ENCODE data around the gene KCNAB2.

Gene KCNAB2

GRCh38 chr1:6033986-6034749, 11.5 kb upstream of the KCNAB2 start:
- peak; percentile 40 for DNase-seq

GRCh38 chr1:6034750-6035096, 11.0 kb upstream of the KCNAB2 start:
- DNase-seq: no peak

GRCh38 chr1:6035303-6035702, 10.4 kb upstream of the KCNAB2 start:
- DNase-seq: no peak

- no peak for DNase-seq
These were observed 10.0 kb upstream of the KCNAB2 start for GRCh38 chr1:6035719-6036118.

DNA sequence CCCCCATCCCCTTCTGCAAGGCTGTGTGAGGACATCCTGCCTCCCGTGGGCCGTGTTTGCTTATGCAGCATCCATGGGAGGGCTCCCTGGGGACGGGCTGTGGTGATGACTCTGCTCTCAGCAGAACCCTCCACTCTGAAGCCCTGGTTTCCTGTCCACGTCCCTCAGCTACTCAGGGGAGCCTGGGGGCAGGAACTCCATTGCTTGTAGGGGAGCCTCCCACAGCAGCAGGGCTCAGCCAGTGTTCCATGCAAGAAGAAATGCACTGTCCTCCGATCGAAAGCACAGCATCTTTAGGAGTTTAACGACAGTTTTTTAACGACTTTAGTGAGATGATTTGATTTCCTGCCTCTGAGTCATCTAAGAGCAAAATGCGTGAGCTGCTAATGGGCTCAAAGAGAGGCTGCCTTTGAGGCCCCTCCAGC, 8.3 kb upstream of the KCNAB2 start:
- DNase-seq: no peak

GRCh38 chr1:6038603-6039002, 7.1 kb upstream of the KCNAB2 start:
- DNase-seq: no peak

GRCh38 chr1:6039031-6039430, 6.7 kb upstream of the KCNAB2 start:
- DNase-seq: no peak

DNA sequence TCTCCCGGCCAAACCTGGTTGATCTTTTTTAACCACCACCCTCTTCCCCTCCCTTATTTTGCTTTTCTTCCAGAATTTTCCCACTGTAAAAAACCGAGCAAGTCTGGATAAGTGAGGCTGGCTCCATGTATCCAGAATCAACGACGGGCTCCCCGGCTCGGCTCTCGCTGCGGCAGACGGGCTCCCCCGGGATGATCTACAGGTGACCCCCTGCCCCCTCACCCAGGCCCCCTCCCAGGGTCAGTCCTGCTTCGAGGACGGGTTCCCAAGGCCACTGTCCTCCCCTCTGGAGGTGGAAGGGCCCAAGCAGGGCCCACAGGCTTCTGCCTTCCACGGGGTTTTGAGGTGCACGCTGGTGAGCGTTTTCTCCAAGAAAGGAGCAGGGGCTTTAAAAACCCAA, 5.2 kb upstream of the KCNAB2 start:
- no peak for DNase-seq

DNA sequence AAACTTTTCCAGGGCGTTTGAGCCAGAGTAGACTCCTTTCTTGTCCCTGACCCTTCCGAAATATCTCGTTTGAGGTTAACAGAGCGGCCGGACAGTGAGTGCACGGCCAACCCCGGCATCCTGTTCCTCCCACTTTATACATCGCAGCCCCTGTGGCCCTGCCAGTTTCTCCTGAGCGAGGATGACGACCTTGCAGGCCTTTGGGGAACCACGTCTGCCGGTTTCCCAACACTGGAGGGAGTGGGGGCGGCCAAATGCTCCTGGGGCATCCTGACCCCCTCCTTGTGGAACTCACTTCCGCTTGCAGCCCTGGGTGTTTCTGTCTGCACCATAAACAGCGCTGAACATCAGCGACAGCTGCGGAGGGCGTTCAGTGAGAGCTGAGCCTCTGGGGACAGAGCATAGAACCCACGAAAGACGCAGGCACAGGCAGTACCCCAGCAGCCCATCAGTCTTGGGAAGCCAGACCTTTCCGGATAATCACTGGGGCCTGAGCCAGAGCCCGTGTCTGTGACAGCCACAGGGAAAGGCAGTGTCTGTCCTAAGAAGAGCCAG, 4.8 kb upstream of the KCNAB2 start:
- no peak for DNase-seq

DNA sequence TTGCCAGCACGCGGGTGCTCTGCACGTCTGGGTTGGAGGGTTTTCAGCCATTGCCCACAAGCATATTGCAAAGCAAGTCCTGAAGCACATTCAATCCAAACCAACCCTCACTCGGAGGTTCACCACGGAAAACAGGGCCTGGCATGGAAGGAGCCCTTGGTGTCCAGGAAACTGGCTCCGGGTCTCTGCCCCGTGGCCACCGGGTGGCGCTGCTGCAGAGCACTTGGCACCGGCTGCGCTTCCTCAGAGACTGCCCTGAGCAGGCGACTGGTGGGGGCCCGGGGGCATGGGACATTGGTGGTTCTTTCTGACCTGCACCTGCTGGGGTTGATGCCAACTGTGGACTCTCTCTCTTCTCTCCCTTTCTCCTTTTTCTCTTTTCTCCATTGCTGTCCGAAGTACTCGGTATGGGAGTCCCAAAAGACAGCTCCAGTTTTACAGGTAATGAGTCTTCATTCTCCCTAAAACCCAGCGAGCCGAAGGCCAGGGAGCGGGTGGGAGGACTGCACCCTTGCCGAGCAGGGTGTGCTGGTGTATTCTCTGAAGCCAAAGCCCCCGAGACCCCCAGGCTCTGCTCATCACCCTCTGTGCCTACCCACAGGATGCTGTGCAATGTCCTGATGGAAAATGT, 4.1 kb upstream of the KCNAB2 start:
- peak; percentile 19 for DNase-seq

DNA sequence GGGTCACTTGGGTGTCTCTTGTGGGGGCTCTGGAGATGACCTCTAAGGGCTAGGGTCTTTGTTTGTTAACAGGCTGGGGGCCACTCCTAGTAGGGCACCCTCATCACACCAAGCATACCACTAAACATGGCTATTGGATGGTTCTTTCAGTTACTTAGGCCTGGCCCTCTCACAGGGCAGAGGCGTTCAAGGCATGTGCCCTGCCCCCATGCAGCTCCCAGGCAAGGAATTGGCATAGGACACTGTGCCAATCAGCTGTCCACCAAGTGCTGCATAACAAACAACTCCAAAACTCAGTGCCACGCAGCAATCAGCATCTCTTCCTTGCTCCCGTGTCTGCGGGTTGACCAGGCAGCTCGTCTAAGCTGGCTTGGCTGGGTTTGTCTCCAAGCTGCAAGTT, 2.1 kb upstream of the KCNAB2 start:
- DNase-seq: no peak

DNA sequence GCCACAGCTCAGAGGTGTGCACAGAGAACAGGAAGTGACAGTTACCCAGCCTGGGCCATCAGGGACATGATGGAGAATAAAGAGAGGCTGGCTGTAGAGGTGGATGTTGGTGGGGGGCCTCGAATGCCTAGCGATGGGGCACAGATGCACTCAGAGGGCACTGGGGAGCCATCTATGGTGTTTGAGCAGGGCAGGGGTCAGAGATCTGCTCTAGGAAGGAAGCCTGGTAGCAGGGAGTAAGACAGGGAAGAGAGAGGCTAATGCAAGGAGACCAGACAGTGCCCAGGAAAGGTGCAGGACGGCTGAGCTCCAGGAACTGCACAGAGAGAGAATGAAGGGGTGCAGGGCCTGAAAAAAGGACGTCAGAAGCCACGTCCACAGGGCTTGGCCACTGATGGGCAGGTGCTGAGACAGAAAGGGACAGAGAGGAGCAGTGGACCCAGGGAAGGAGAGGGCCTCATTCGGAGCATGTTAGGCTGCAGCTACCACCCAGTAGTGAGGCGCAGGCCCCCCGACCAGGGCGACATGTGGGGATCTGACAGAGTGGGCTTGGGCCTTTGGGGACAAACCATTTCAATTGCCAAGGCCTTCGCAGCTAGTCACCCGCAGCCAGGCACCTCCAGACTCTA, 1.1 kb upstream of the KCNAB2 start:
- DNase-seq: no peak

DNA sequence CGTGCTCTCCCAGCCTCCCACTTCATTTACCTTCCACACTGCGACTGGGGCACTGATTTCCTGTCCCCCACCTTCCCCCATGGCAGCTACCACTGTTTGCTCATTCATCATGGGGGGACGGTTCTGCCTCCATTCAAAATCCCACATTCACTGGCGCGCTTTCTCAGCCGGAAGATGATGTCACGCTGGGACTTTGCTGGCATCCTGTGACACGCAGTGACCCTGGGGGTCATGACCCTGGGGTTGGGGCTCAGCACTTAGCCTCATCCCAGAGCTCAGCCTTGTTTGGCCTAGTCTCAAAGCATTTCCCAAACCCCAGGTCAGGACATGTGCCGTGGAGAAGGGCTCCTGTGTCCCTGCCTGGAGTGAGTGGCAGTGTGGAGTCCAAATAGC, 582 bp upstream of the KCNAB2 start:
- DNase-seq: no peak

- DNase-seq: no peak
These were observed 591 bp downstream of the KCNAB2 start for GRCh38 chr1:6046279-6046678.

DNA sequence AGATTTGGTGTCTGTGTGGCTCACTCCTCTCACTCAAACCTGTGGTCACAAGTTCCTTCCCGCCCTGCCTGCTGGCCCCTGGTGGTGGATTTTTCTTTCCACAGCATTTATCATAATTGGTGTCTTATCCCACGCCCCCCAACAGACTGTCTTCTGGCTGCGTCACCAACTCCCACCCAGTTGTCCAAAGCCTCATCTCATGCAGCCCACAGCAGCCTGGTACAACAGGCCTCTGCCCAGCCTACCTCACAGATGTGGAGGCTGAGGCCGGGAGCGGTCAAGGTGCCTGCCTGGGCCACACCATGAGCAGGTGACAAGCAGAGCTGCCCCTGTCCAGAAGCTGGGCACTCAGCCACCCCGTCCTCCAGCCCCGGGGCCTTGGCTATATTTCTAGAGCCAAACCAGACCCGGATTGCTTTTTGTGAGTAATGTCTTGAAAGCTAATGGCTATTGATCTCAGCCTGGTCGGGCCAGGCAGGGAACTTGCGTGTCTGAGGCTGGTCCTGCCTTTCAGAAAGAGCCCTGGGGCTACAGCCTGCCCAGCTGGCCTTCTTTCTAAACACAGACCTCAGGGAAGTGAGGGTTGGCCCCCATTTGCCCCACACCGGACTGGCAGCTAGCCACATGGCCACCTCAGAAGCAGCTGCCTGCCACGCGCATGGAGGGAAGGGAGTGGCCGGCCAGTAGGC, 2.6 kb downstream of the KCNAB2 start:
- no peak for DNase-seq

DNA sequence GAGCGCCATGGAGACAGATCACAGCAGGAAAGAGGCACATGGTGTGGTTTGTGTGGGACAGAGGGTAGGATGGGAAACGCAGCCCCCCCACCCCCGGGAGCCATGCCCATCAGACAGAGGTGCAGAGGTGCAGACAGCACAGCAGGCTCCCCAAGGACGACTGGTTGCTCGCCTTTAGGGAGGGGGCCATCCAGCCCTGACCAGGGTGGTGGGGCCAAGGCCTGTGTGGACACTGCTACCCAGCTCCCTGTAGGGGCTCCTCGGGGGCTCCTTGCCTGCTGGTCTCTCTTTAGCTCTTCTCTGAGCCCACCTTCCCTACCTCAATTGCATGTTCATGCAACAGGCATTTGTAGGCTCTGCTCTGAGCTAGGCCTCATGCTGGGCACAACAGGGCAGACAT, 3.7 kb downstream of the KCNAB2 start:
- DNase-seq: no peak

GRCh38 chr1:6051423-6051822, 5.7 kb downstream of the KCNAB2 start:
- no peak for DNase-seq

DNA sequence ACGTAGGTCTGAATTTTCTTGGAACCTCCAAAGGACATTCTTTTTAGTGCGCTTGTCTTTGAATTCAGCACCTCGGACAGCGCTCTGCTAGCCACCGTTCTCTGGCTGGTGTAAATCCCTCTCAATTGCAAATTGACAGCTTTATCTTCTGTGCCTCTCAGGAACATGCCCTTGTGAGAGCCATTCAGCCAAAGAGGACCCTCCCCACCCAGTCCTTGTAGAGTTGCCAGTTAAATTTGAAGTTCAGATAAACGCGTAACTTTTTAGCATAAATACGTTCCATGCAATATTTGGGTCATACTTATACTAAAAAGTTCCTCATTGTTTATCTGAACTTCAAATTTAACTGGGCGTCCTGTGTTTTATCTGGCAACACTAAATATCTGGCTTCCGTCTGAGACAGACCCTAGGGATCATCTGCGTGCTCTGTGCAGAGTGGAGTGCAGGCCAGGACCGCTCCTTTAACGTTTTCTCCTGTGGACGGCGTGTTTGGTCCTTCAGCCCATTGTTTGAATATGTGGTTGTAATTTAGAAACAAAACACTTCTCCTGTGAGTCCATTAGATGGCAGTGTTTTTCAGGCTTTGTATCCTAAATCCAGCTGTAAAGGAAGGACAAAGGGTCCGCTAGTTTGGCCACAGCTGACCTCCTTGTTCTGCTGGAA, 7.0 kb downstream of the KCNAB2 start:
- DNase-seq: peak; percentile 53

GRCh38 chr1:6053206-6053546, 7.5 kb downstream of the KCNAB2 start:
- DNase-seq: no peak

DNA sequence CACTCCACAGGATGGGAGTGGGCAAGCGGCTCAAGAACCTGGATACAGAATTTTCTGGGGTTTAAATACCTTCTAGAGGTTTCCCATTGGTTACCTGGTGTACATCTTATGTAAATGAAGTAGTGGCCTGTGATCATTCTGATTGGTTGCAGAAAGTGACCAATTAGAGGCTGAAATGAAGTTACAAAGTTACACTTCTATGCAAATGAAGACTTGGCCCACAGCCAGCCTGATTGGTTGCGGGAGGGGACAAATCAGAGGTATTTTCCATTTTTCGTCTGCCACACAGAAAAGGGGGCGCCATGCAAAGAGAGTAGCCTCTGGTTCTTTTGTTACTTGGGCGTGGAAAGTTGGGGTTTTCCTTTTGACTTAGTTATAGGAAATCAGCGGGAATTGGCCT, 8.9 kb downstream of the KCNAB2 start:
- no peak for DNase-seq

- DNase-seq: no peak
These were observed 10.9 kb downstream of the KCNAB2 start for GRCh38 chr1:6056572-6056948.

DNA sequence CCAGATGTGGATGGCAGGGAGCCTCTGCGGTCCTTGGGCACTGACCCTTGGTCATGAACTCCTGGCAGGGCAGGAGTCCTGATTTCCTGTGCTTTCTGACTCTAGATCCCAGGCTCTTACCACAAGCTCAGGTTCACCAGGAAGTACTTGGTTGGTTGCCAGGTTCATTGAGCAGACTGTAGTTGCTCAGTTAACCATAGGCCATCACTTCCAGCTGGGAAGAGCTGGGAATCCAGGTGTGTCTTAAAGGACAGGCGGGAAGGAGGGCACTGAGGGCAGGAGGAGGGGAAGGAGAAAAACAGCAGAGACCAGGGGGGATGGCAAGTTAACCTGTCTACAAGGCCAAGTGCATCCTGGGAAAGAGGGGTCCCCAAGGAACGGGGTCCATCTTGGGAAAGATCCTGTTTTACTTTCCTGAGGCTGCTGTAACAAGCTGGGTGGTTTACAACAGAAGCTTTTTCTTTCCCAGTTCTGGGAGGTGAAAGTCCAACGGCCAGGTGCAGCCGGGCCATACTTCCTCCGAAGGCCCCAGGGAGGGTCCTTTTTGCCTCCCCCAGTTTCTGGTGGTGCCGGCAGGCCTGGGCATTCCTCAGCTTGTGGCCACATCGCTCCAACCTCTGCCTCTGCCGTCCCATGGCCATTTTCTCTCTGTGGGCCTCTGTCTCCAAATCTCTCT, 11.6 kb downstream of the KCNAB2 start:
- no peak for DNase-seq

DNA sequence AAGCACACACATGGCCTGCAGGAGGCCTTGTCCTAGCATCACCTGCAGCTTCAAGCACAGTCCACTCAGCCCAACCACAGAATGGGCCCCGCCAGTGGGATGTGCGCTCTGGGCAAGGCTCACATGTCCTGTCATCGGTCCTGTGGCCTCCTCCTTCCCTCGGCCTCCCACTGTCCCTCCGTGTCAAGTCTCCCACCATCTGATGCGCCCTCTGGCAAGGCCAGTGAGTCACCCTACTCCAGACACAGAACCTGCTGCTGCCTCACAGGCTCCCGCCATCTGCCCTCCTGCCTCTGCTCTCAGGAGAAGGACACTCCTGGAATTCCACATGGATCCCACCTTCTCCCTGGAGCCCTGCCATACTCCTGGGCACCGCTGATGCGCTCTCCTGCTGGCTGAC, 14.2 kb downstream of the KCNAB2 start:
- DNase-seq: no peak
